OCI-LY1 (cell line): Measurements from ENCODE around the gene AKAP13.
A peak's percentile ranks its signal among the peaks of the same experiment; 100 is the strongest.
"Not testable (repeated sequence)": the region's sequence is repeated elsewhere in the genome, so short reads cannot be mapped to it uniquely, and the experiment has no call there.

Source experiments
- H2AFZ ChIP-seq: fragments of 200-600 bp; sonication (generic), shearing (Covaris generic); 2 replicates; pipeline ENCODE4 v1.6.0; 2014; ENCODE audit warnings: antibody characterized with exemption, mild to moderate bottlenecking, low read length
- H3F3A ChIP-seq: fragments of 200-600 bp; sonication (generic), shearing (Covaris generic); 2 replicates; pipeline ENCODE4 v1.6.0; 2014; ENCODE audit warnings: mild to moderate bottlenecking, antibody characterized with exemption, low read length, moderate library complexity; ENCODE audit not compliant: insufficient read depth
- H3K27ac ChIP-seq: fragments of 200-600 bp; sonication (generic); 2 replicates; pipeline ENCODE4 v1.5.1; 2014; ENCODE audit warnings: low read length, mixed run types, mild to moderate bottlenecking, low read depth; ENCODE audit not compliant: poor library complexity, severe bottlenecking
- H3K27me3 ChIP-seq: fragments of 200-600 bp; sonication (generic); 2 replicates; pipeline ENCODE4 v1.6.0; 2014; ENCODE audit warnings: antibody characterized with exemption, mild to moderate bottlenecking, low read length, moderate library complexity; ENCODE audit not compliant: insufficient read depth
- H3K36me3 ChIP-seq: fragments of 200-600 bp; sonication (generic); 2 replicates; pipeline ENCODE4 v1.6.1; 2014; ENCODE audit warnings: mild to moderate bottlenecking, antibody characterized with exemption, low read length, moderate library complexity, mixed read lengths; ENCODE audit not compliant: insufficient read depth
- H3K4me1 ChIP-seq: fragments of 200-600 bp; sonication (generic); 2 replicates; pipeline ENCODE4 v1.5.1; 2014; ENCODE audit warnings: mild to moderate bottlenecking, low read length, moderate library complexity; ENCODE audit not compliant: insufficient read depth, severe bottlenecking
- H3K4me2 ChIP-seq: fragments of 200-600 bp; sonication (generic), shearing (Covaris generic); 2 replicates; pipeline ENCODE4 v1.6.1; 2014; ENCODE audit warnings: low read length
- H3K4me3 ChIP-seq: fragments of 200-600 bp; sonication (generic); 2 replicates; pipeline ENCODE4 v1.5.1; 2014; ENCODE audit warnings: low read length, low read depth, mild to moderate bottlenecking, mixed read lengths; ENCODE audit not compliant: poor library complexity, severe bottlenecking
- H3K79me2 ChIP-seq: fragments of 200-600 bp; shearing (Covaris generic); 2 replicates; pipeline ENCODE4 v1.6.1; 2016; ENCODE audit warnings: mixed run types, low read length, mixed read lengths; ENCODE audit not compliant: insufficient read depth
- H3K9ac ChIP-seq: fragments of 200-600 bp; sonication (generic), shearing (Covaris generic); 2 replicates; pipeline ENCODE4 v1.6.1; 2014; ENCODE audit warnings: mild to moderate bottlenecking, low read length, mixed read lengths
- H3K9me2 ChIP-seq: fragments of 200-600 bp; sonication (generic), shearing (Covaris generic); 2 replicates; pipeline ENCODE4 v1.6.1; 2014; ENCODE audit warnings: low read depth, mild to moderate bottlenecking, low read length, mixed read lengths
- H3K9me3 ChIP-seq: fragments of 200-600 bp; shearing (Covaris generic); 2 replicates; pipeline ENCODE4 v1.6.1; 2014; ENCODE audit warnings: low read length, mixed read lengths
- H4K20me1 ChIP-seq: fragments of 200-600 bp; sonication (generic), shearing (Covaris generic); 2 replicates; pipeline ENCODE4 v1.6.0; 2016; ENCODE audit warnings: mild to moderate bottlenecking, low read length; ENCODE audit not compliant: insufficient read depth
- EZH2 ChIP-seq: fragments of 200-600 bp; sonication (generic), shearing (Covaris generic); IDR thresholded peaks from 2 replicates; pipeline ENCODE4 v1.8.0; 2017; ENCODE audit warnings: borderline replicate concordance, mixed run types, mild to moderate bottlenecking, antibody characterized with exemption, low read length, moderate library complexity, mixed read lengths
- TF ChIP-seq, protein P1 (sequence below): fragments of 200-600 bp; sonication (generic), shearing (Covaris generic); IDR thresholded peaks from 2 replicates; pipeline ENCODE4 v1.5.1; 2017; ENCODE audit warnings: mild to moderate bottlenecking, antibody characterized with exemption, low read length, moderate library complexity, mixed read lengths

Gene AKAP13

DNA sequence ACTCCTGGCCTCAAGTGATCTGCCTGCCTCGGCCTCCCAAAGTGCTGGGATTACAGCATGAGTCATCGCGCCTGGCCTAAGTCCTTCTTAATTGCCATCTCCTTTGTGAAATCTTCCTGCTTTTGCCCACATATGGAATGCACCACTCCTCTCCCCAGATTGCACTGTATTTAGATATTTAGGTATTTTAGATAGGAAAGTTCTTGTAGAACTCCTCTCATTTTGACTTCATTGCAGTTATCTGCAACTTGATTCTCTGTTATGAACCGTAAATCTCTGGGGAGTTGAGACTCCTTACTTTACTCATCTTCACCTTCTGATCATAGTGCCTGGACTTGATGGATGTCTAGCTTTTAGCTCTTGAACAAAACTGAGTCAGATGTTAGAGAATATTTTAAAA is 150.7 kb downstream of the AKAP13 start:
- Histone ChIP-seq H3K9ac (no peak overlapping the region), H2AFZ (no peak overlapping the region), H3K9me3 (no peaks in the 10 kb centered on the region), H3K9me2 (no peaks in the 10 kb centered on the region), H3K27ac (no peak overlapping the region), H3K79me2 (no peaks in the 10 kb centered on the region), H3K27me3 (no peaks in the 10 kb centered on the region), H3K4me3 (no peak overlapping the region), H3F3A (no peaks in the 10 kb centered on the region), H3K36me3 (peaks cover 5% of the 10 kb centered on the region; the same call in 1 of the 2 replicates), H4K20me1 (no peaks in the 10 kb centered on the region), H3K4me2 (no peak overlapping the region), H3K4me1 (peaks cover 64% of the 10 kb centered on the region)
- TF ChIP-seq EZH2, result no peak
- TF ChIP-seq, protein P1, sequence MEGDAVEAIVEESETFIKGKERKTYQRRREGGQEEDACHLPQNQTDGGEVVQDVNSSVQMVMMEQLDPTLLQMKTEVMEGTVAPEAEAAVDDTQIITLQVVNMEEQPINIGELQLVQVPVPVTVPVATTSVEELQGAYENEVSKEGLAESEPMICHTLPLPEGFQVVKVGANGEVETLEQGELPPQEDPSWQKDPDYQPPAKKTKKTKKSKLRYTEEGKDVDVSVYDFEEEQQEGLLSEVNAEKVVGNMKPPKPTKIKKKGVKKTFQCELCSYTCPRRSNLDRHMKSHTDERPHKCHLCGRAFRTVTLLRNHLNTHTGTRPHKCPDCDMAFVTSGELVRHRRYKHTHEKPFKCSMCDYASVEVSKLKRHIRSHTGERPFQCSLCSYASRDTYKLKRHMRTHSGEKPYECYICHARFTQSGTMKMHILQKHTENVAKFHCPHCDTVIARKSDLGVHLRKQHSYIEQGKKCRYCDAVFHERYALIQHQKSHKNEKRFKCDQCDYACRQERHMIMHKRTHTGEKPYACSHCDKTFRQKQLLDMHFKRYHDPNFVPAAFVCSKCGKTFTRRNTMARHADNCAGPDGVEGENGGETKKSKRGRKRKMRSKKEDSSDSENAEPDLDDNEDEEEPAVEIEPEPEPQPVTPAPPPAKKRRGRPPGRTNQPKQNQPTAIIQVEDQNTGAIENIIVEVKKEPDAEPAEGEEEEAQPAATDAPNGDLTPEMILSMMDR, result no peak

DNA sequence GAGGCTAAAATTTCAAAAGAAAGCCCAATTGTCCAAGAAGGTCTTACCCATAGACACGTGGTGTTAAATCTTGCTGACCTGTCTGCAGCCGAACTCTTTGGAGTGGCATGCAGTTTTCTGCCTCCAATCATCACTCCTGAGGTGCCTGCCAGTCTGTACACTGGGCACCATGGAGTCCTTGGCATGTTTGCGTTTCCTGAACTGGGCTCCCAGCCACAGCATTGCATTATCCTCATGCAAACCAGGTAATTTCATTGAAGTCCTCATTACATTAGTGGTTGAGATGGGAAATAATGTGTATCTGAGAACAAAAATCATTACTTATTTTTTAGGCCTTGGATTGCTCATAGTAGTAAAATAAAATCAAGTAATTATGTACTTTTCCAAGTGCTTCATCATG is 152.3 kb downstream of the AKAP13 start:
- Histone ChIP-seq H3K9me3 (no peaks in the 10 kb centered on the region), H2AFZ (no peak overlapping the region), H3K79me2 (no peaks in the 10 kb centered on the region), H3K9ac (no peak overlapping the region), H3K4me2 (peak overlapping the region; percentile 7; the same call in 1 of the 2 replicates), H3K4me1 (peaks cover 51% of the 10 kb centered on the region), H3K36me3 (peaks cover 5% of the 10 kb centered on the region; the same call in 1 of the 2 replicates), H3K27me3 (no peaks in the 10 kb centered on the region), H4K20me1 (no peaks in the 10 kb centered on the region), H3K4me3 (peak overlapping the region; percentile 2), H3F3A (no peaks in the 10 kb centered on the region), H3K27ac (peak overlapping the region; percentile 38), H3K9me2 (no peaks in the 10 kb centered on the region)
- TF ChIP-seq, protein P1, result no peak
- no peak for TF ChIP-seq EZH2

DNA sequence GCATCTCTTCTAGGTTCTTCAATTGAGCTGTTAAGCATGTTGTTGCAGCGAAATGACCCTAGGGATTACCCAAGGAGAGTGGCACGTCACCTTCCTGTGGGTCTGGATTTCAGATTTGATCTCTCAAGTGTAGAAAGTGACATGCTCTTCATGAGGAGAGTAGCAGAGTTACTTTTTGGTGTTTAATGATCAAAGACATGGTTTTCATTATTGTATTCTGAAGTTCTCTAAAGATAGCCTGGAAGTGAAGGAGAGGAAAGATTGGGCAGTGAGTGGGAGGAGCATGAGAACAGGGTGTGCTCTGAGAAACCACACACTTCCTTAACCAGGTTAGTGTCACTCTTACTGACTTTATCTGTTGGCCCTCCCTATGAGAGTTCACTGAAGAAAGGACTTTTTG is 153.6 kb downstream of the AKAP13 start:
- Histone ChIP-seq H2AFZ (no peak overlapping the region), H3K4me3 (peak overlapping the region; percentile 11)

DNA sequence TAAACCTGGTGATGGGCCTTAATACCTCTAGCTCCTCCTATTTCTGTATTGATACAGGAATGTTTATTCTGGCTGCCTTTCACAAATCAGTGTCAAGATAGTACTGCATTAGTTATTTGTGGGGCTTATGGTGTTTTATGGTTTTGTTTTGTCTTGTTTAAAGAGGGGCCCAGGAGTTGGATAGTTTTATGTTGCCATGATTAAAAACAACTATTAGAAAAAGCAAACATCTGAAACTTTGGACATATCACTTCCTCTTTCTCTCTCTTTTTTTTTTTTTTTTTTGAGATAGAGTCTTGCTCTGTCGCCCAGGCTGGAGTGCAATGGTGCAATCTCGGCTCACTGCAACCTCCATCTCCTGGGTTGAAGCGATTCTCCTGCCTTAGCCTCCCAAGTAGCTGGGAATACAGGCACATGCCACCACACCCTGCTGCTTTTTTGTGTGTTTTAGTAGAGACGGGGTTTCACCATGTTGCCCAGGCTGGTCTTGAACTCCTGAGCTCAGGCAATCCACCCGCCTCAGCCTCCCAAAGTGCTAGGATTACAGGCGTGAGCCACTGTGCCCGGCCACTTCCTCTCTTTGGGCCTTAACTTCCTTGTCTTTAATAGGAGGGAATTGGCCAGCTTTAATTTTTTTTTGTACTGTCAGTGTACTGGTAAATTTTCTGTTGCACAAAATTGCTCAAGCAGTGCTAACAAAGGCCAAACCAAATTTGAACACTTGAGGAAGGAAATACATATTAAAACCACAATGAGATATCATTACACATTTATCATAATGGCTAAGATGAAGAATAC is 155.3 kb downstream of the AKAP13 start:
- H3K4me1 ChIP-seq, result peaks cover 60% of the 10 kb centered on the region
- H4K20me1 ChIP-seq, H3K27me3 ChIP-seq, H3K9me3 ChIP-seq, H3F3A ChIP-seq, H3K9me2 ChIP-seq, H2AFZ ChIP-seq, H3K79me2 ChIP-seq, H3K4me3 ChIP-seq, H3K9ac ChIP-seq, H3K36me3 ChIP-seq: not testable (repeated sequence)
- peak overlapping the region; percentile 2; the same call in 1 of the 2 replicates for H3K4me2 ChIP-seq
- H3K27ac ChIP-seq, result peak overlapping the region; percentile 71

More for the DNA sequence above, 153.6 kb downstream of the AKAP13 start:
- H3K27ac ChIP-seq, result peak overlapping the region; percentile 71
- H3F3A ChIP-seq, result no peaks in the 10 kb centered on the region
- H3K4me2 ChIP-seq, result peak overlapping the region; percentile 54
- no peaks in the 10 kb centered on the region for H3K27me3 ChIP-seq
- peaks cover 51% of the 10 kb centered on the region for H3K4me1 ChIP-seq
- no peaks in the 10 kb centered on the region for H3K79me2 ChIP-seq
- no peaks in the 10 kb centered on the region for H3K9me2 ChIP-seq
- TF ChIP-seq, protein P1, result no peak
- TF ChIP-seq EZH2, result no peak
- no peaks in the 10 kb centered on the region for H4K20me1 ChIP-seq
- H3K9ac ChIP-seq, result no peak overlapping the region
- H3K36me3 ChIP-seq, result peaks cover 5% of the 10 kb centered on the region; the same call in 1 of the 2 replicates
- H3K9me3 ChIP-seq, result no peaks in the 10 kb centered on the region
